Activated CD4-positive, alpha-beta T cell treated with anti-CD3 and anti-CD28 coated beads, Interleukin-2, amount 10 ng/mL, durations not matched to agents 7 days and 5 days (primary cell): ENCODE results near the gene RAP2A. TPM values are rescaled to one million over a fixed set of nuclear protein-coding genes. Genes with fewer than 3 reads are reported as not detected.

ENCODE experiments used
- CTCF ChIA-PET: fragments of 350-600 bp; sonication (Branson Sonifier 250); formaldehyde crosslinking; loops from one replicate; lab custom pipeline; 2021; ENCODE audit warnings: antibody characterized with exemption; lab: Charles Lee
- POLR2A ChIA-PET: fragments of 350-600 bp; sonication (Branson Sonifier 250); formaldehyde crosslinking; loops from one replicate; lab custom pipeline; 2021; ENCODE audit warnings: antibody characterized with exemption; lab: Charles Lee
- DNase-seq: peaks from one replicate; pipeline ENCODE4 v3.0.0-alpha.2; 2020
- H3K27ac Mint-ChIP-seq: one replicate; pipeline ENCODE4 v1.8.0; 2021; ENCODE audit warnings: mild to moderate bottlenecking, moderate library complexity, mixed read lengths
- H3K27me3 Mint-ChIP-seq: one replicate; pipeline ENCODE4 v1.8.0; 2021; ENCODE audit warnings: mixed read lengths
- H3K36me3 Mint-ChIP-seq: one replicate; pipeline ENCODE4 v1.8.0; 2021; ENCODE audit warnings: low read depth, mixed read lengths
- H3K4me1 Mint-ChIP-seq: one replicate; pipeline ENCODE4 v1.8.0; 2021; ENCODE audit warnings: mixed read lengths
- H3K4me3 Mint-ChIP-seq: one replicate; pipeline ENCODE4 v1.8.0; 2021; ENCODE audit warnings: mild to moderate bottlenecking, moderate library complexity, mixed read lengths
- H3K9me3 Mint-ChIP-seq: one replicate; pipeline ENCODE4 v1.8.0; 2021; ENCODE audit warnings: mixed read lengths
- total RNA-seq, 2 experiments: library from RNA; stranded (reverse); gene quantifications; one replicate each; pipeline ENCODE4 v1.2.3, GENCODE V29; 2021

The RAP2A gene
- total RNA-seq, 2 experiments from 2014 or later: 26.3 to 31.0 TPM

DNA sequence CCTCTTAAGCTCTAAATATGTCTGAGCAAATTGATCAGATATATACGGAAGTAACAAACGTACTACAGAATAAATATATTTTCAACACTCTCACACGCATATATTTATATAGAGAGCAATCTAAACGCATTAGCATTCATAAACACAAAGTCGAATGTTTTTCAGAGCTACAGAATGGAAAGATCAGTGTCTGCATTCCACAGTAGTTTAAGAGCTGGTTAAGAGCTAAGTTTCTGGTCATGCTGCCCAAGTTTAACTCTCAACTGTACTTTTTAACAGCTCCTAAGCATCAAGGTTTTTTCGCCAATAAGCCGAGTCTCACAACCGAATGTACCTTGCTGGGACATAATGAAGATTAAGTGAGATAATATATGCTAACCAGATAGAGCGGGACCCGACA, 36.7 kb upstream of the RAP2A start:
- ChIA-PET CTCF (no interaction called here), POLR2A (no interaction called here)
- no peaks in the 10 kb centered on the region for H3K36me3 Mint-ChIP-seq
- peaks cover 1% of the 10 kb centered on the region for H3K27me3 Mint-ChIP-seq
- H3K4me3 Mint-ChIP-seq: no peak overlapping the region
- no peaks in the 10 kb centered on the region for H3K4me1 Mint-ChIP-seq
- H3K27ac Mint-ChIP-seq: no peak overlapping the region
- peaks cover 5% of the 10 kb centered on the region for H3K9me3 Mint-ChIP-seq
- DNase-seq: no peak

- Mint-ChIP-seq H3K27me3 (peaks cover 7% of the 10 kb centered on the region), H3K4me1 (no peaks in the 10 kb centered on the region), H3K4me3 (no peak overlapping the region), H3K9me3 (peaks cover 5% of the 10 kb centered on the region), H3K36me3 (no peaks in the 10 kb centered on the region), H3K27ac (no peak overlapping the region)
- CTCF ChIA-PET: no interaction called here
- no peak for DNase-seq
- POLR2A ChIA-PET: no interaction called here
These were observed 32.5 kb upstream of the RAP2A start for GRCh38 chr13:97401421-97401820.

- Mint-ChIP-seq H3K9me3 (peaks cover 5% of the 10 kb centered on the region), H3K4me1 (no peaks in the 10 kb centered on the region), H3K36me3 (no peaks in the 10 kb centered on the region), H3K27ac (no peak overlapping the region), H3K27me3 (peaks cover 14% of the 10 kb centered on the region), H3K4me3 (no peak overlapping the region)
- ChIA-PET CTCF (no interaction called here), POLR2A (no interaction called here)
- no peak for DNase-seq
These were observed 29.8 kb upstream of the RAP2A start for GRCh38 chr13:97403893-97404750.

DNA sequence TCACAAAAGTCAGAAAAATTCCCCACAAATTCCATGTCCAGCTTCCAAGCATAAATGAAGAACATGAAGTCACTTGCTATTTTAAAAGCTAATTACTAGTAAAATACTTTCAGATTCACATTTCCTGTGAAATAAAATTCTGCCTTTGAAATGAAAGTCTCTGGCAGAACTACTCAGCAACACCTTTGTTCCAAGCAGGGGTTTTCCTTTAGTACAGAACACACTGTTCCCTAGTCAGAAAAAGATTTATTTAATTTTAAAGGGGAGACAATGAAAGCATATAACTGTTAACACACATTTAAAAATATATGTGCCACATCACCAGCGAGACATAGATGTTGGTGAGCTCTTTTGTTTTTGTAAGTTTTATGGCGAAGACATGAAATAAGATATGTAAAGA, 26.4 kb upstream of the RAP2A start:
- Mint-ChIP-seq H3K4me1 (no peaks in the 10 kb centered on the region), H3K36me3 (no peaks in the 10 kb centered on the region), H3K27ac (no peak overlapping the region), H3K27me3 (peaks cover 12% of the 10 kb centered on the region), H3K4me3 (no peak overlapping the region), H3K9me3 (no peaks in the 10 kb centered on the region)
- DNase-seq: no peak
- ChIA-PET POLR2A (no interaction called here), CTCF (no interaction called here)

- Mint-ChIP-seq H3K9me3 (no peaks in the 10 kb centered on the region), H3K4me3 (no peak overlapping the region)
These were observed 25.0 kb upstream of the RAP2A start for GRCh38 chr13:97408938-97409337.

GRCh38 chr13:97411984-97412383, 22.0 kb upstream of the RAP2A start:
- H3K27me3 Mint-ChIP-seq: peaks cover 6% of the 10 kb centered on the region
- no peaks in the 10 kb centered on the region for H3K9me3 Mint-ChIP-seq

More at GRCh38 chr13:97408938-97409337, 25.0 kb upstream of the RAP2A start:
- Mint-ChIP-seq H3K27ac (no peak overlapping the region), H3K36me3 (no peaks in the 10 kb centered on the region), H3K4me1 (no peaks in the 10 kb centered on the region), H3K27me3 (peaks cover 12% of the 10 kb centered on the region)
- ChIA-PET POLR2A (no interaction called here), CTCF (no interaction called here)
- no peak for DNase-seq

GRCh38 chr13:97413694-97414093, 20.3 kb upstream of the RAP2A start:
- H3K36me3 Mint-ChIP-seq: no peaks in the 10 kb centered on the region
- no peaks in the 10 kb centered on the region for H3K9me3 Mint-ChIP-seq
- H3K4me1 Mint-ChIP-seq: no peaks in the 10 kb centered on the region
- ChIA-PET CTCF (interaction anchor here (1.4 kb wide), 1 partner anchor 9 kb away, joined by 3 read pairs; no protein-coding TSS in a partner anchor), POLR2A (no interaction called here)
- no peak overlapping the region for H3K4me3 Mint-ChIP-seq
- no peak for DNase-seq
- peaks cover 8% of the 10 kb centered on the region for H3K27me3 Mint-ChIP-seq
- H3K27ac Mint-ChIP-seq: no peak overlapping the region

More at GRCh38 chr13:97411984-97412383, 22.0 kb upstream of the RAP2A start:
- Mint-ChIP-seq H3K4me3 (no peak overlapping the region), H3K27ac (no peak overlapping the region), H3K36me3 (no peaks in the 10 kb centered on the region), H3K4me1 (no peaks in the 10 kb centered on the region)
- ChIA-PET POLR2A (no interaction called here), CTCF (interaction anchor here (1.1 kb wide), 1 partner anchor 11 kb away, joined by 4 read pairs; no protein-coding TSS in a partner anchor)
- DNase-seq: no peak

DNA sequence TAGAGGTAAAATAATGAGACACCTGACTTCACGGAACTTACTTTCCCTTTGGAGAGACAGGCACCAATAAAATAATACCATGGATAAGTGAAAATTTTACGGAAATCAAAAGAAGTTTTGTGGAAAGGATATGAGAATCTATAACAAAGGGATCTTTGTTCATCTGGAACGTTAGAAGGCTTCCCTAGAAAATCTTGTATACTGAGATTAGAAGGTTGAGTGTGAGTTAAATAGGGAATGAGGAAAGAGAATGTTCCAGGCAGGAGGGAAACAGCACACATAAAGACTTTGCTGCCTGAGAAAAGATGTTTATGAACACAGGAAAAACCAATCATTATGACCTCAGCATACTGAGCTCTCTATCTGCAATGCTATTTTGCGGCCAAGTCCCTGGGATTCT, 19.6 kb upstream of the RAP2A start:
- Mint-ChIP-seq H3K4me1 (no peaks in the 10 kb centered on the region), H3K4me3 (no peak overlapping the region), H3K9me3 (no peaks in the 10 kb centered on the region), H3K27ac (no peak overlapping the region), H3K27me3 (peaks cover 3% of the 10 kb centered on the region), H3K36me3 (no peaks in the 10 kb centered on the region)
- ChIA-PET POLR2A (no interaction called here), CTCF (interaction anchor here (1.4 kb wide), 1 partner anchor 8 kb away, joined by 3 read pairs; no protein-coding TSS in a partner anchor)
- DNase-seq: no peak

- POLR2A ChIA-PET: no interaction called here
- Mint-ChIP-seq H3K4me3 (no peak overlapping the region), H3K27me3 (peaks cover 3% of the 10 kb centered on the region), H3K4me1 (no peaks in the 10 kb centered on the region), H3K27ac (no peak overlapping the region), H3K36me3 (no peaks in the 10 kb centered on the region), H3K9me3 (no peaks in the 10 kb centered on the region)
- CTCF ChIA-PET: no interaction called here
- no peak for DNase-seq
These were observed 16.3 kb upstream of the RAP2A start for GRCh38 chr13:97417698-97418097.

- CTCF ChIA-PET: interaction anchor here (1.4 to 1.7 kb wide), 2 partner anchors 8 to 11 kb away, joined by 3 to 4 read pairs; no protein-coding TSS in a partner anchor
- POLR2A ChIA-PET: no interaction called here
- H3K27me3 Mint-ChIP-seq: peaks cover 27% of the 10 kb centered on the region
- H3K4me3 Mint-ChIP-seq: no peak overlapping the region
- H3K36me3 Mint-ChIP-seq: no peaks in the 10 kb centered on the region
- H3K4me1 Mint-ChIP-seq: no peaks in the 10 kb centered on the region
- no peaks in the 10 kb centered on the region for H3K9me3 Mint-ChIP-seq
- DNase-seq: no peak
- no peak overlapping the region for H3K27ac Mint-ChIP-seq
These were observed 11.6 kb upstream of the RAP2A start for GRCh38 chr13:97422118-97423054.

DNA sequence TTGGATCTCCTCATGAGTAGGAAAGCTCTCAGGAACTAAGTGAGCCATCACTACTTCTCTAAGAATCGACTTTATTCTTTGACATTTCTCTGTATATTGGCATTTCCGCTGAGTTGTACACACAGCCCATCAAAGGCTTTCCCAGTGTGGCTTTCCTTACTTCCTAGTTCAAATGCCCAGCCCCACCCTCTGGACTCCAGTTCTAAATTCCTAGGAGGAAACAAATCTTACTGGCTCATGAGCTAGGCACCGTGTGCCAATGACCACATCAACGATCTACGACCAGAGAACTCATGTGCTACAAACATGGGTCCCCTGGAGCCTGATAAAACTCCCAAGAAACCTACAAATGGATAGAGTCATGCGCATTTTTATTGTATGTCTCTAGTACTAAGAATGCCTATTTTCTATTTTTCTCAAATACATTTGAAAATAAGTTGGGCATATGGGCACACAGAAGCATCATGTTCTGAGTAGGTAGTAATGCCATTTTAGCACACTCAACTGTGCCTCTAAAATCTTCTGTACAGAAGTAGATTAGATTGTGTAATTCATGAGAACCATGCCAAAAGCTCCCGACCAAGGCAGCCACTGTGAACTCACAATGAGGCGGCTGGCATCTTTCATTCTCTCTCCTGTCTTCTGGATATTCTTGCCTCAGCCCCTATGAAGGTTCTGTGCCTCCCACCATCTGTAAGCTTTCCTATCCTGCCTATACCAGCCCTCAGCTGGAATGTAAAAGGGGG, 10.5 kb upstream of the RAP2A start:
- CTCF ChIA-PET: interaction anchor here (1.4 to 1.7 kb wide), 2 partner anchors 9 to 12 kb away, joined by 3 to 4 read pairs; no protein-coding TSS in a partner anchor
- no peaks in the 10 kb centered on the region for H3K36me3 Mint-ChIP-seq

DNA sequence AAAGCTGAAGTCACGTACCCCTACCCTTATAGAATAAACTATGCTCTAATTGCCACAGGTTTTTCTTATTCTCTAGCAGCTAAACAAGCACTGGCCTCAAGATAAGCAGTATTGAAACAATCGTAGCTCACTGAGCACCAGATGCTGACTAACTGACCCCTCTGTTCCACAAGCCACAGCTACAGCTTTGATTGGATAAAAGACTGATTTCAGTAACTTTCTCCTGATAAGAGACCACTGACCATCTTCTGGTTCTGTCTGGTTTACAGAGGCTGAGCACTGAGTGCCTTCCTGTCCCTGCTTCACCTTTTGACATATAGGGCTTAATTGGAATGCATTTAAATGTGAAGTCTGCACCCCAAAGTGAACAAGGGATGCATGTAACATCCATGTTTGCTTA, 8.4 kb upstream of the RAP2A start:
- no peaks in the 10 kb centered on the region for H3K9me3 Mint-ChIP-seq
- H3K36me3 Mint-ChIP-seq: no peaks in the 10 kb centered on the region
- POLR2A ChIA-PET: no interaction called here
- no peak overlapping the region for H3K27ac Mint-ChIP-seq
- no peak overlapping the region for H3K4me3 Mint-ChIP-seq
- DNase-seq: no peak
- H3K27me3 Mint-ChIP-seq: peaks cover 34% of the 10 kb centered on the region
- H3K4me1 Mint-ChIP-seq: peaks cover 2% of the 10 kb centered on the region
- CTCF ChIA-PET: interaction anchor here (0.9 kb wide), 1 partner anchor 24 kb away, joined by 6 read pairs; no protein-coding TSS in a partner anchor

More for the DNA sequence above, 10.5 kb upstream of the RAP2A start:
- H3K27ac Mint-ChIP-seq: no peak overlapping the region
- no peaks in the 10 kb centered on the region for H3K9me3 Mint-ChIP-seq
- POLR2A ChIA-PET: no interaction called here
- DNase-seq: no peak
- no peak overlapping the region for H3K4me3 Mint-ChIP-seq
- peaks cover 29% of the 10 kb centered on the region for H3K27me3 Mint-ChIP-seq
- H3K4me1 Mint-ChIP-seq: no peaks in the 10 kb centered on the region
